Measurements from ENCODE around the gene IGF2R.

Gene IGF2R

DNA sequence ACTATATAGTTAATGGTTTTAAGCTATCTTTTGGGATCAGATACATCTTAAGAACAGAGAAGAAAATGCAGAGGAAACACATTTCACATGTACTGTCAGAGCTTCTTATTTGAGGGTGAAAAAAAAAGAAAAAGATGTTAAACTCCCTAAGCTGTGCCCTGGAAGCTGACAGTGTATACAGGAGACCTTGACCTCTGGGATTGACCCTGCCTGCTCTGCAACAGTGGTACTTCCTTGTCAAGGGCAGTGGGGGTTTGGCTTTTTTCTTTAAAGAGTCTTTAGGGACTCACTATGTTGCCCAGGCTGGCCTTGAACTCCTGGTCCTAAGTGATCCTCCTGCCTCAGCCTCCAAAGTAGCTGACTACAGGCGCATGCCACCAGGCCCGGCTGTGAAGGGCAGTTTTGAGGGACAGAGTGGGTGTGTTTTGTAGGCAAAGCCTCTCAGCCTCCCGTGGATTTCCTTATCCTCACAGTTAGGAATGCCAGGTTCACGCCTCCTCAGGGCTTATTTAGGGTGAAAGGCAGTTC is 92.1 kb downstream of the IGF2R start:
- Histone ChIP-seq H3K36me3 (ENCODE audit: control insufficient read depth, insufficient read depth, low read length) (peaks cover 41% of the 10 kb centered on the region), H3K27me3 (ENCODE audit: control insufficient read depth, insufficient read depth, low read length) (no peaks in the 10 kb centered on the region), H3K4me3 (ENCODE audit: low read depth, low read length) (no peak overlapping the region), H3K9me3 (ENCODE audit: control insufficient read depth, insufficient read depth, low read length) (no peaks in the 10 kb centered on the region), H3K9ac (ENCODE audit: low read depth, low read length) (no peak overlapping the region), H3K4me1 (ENCODE audit: control insufficient read depth, insufficient read depth, low read length) (no peaks in the 10 kb centered on the region)

DNA sequence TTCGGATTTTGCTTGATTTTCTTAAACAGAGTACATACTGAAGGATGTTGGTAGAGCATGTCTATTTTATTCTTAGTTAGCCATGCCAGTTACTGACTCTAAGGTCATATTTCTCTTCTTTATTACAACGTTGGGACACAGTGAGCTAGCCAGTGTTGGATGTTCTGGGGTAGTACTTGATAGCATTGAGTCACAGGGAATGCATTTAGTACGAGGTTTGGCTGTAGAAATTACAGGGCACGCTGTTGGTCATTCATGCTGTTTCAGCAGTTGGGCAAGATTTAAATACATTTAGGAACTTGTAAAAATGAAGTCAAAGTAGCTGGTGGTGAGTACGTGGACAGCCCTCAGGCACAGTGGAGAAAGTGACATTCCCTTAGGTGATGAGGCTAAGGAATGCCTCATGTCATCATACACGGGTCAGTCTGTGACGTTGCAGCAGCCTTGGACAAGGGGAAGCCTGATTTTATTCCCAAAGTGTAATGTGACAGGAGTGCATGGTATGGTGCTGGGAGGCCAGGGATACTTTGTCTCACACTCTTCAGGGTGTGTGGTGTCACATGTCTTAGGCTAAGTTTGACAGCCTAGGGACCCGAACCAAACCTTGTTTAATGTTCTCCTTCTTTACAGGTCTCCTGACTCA is 95.0 kb downstream of the IGF2R start:
- H3K36me3 ChIP-seq (ENCODE audit: control insufficient read depth, insufficient read depth, low read length): peaks cover 34% of the 10 kb centered on the region

DNA sequence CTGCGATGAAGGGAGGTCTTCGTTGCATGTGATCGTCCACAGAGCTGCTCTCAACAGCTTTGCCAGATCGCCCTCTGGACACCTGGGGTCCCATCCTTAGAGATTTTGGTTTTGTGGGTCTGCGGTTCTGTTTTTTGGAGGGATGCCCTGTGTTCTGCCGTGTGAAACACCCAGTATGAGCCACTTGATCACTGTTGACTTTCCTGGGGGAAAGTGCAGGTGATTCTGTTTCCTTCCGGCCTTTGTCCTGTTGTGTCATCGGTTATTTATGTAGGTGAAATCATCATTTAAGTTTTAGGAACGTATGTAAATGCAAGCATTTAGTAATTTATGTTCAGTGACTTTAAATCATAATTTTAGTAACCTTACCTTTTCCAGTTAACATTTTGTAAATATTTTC is 96.3 kb downstream of the IGF2R start:
- Histone ChIP-seq H3K9me3 (ENCODE audit: control insufficient read depth, insufficient read depth, low read length) (no peaks in the 10 kb centered on the region), H3K9ac (ENCODE audit: low read depth, low read length) (no peak overlapping the region), H3K4me1 (ENCODE audit: control insufficient read depth, insufficient read depth, low read length) (no peaks in the 10 kb centered on the region), H3K36me3 (ENCODE audit: control insufficient read depth, insufficient read depth, low read length) (peaks cover 36% of the 10 kb centered on the region), H3K27me3 (ENCODE audit: control insufficient read depth, insufficient read depth, low read length) (no peaks in the 10 kb centered on the region), H3K4me3 (ENCODE audit: low read depth, low read length) (no peak overlapping the region)

More for the DNA sequence above, 95.0 kb downstream of the IGF2R start:
- Histone ChIP-seq H3K9ac (ENCODE audit: low read depth, low read length) (no peak overlapping the region), H3K4me3 (ENCODE audit: low read depth, low read length) (no peak overlapping the region), H3K9me3 (ENCODE audit: control insufficient read depth, insufficient read depth, low read length) (no peaks in the 10 kb centered on the region), H3K27me3 (ENCODE audit: control insufficient read depth, insufficient read depth, low read length) (no peaks in the 10 kb centered on the region), H3K4me1 (ENCODE audit: control insufficient read depth, insufficient read depth, low read length) (no peaks in the 10 kb centered on the region)

DNA sequence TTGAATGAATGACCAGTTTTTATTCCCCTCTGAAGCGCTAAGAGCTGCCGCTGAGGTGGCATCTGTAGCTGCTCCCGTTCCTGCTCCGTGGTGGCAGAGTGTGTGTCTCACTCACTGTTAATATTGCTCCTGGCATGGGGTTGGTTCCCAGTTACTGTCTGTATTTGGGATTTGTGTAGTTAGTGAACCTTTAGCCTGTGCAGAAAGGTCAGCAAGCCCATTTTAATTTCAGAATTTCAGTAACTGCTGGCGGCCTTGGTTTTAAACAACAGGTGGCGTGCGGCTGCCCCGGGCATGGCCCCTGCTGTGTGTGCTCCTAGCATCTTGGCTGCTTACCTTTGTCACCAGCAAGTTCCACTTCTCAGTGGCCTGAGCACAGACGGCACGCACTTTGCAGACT is 98.7 kb downstream of the IGF2R start:
- H3K9me3 ChIP-seq (ENCODE audit: control insufficient read depth, insufficient read depth, low read length): no peaks in the 10 kb centered on the region
- H3K9ac ChIP-seq (ENCODE audit: low read depth, low read length): no peak overlapping the region
- H3K27me3 ChIP-seq (ENCODE audit: control insufficient read depth, insufficient read depth, low read length): no peaks in the 10 kb centered on the region
- H3K4me3 ChIP-seq (ENCODE audit: low read depth, low read length): no peak overlapping the region
- H3K4me1 ChIP-seq (ENCODE audit: control insufficient read depth, insufficient read depth, low read length): no peaks in the 10 kb centered on the region
- H3K36me3 ChIP-seq (ENCODE audit: control insufficient read depth, insufficient read depth, low read length): peaks cover 43% of the 10 kb centered on the region

DNA sequence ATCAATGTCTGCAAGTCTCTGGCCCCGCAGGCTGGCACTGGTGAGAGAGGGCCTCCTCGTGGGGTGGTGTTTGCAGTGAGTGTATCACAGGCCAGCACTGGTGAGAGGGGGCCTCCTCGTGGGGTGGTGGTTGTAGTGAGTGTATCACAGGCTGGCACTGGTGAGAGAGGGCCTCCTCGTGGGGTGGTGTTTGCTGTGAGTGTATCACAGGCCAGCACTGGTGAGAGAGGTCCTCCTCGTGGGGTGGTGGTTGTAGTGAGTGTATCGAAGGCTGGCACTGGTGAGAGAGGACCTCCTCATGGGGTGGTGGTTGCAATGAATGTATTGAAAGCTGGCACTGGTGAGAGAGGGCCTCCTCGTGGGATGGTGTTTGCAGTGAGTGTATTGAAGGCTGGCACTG is 99.5 kb downstream of the IGF2R start:
- no peaks in the 10 kb centered on the region for H3K4me1 ChIP-seq (ENCODE audit: control insufficient read depth, insufficient read depth, low read length)
- peaks cover 47% of the 10 kb centered on the region for H3K36me3 ChIP-seq (ENCODE audit: control insufficient read depth, insufficient read depth, low read length)
- H3K9ac ChIP-seq (ENCODE audit: low read depth, low read length): no peak overlapping the region
- no peak overlapping the region for H3K4me3 ChIP-seq (ENCODE audit: low read depth, low read length)
- no peaks in the 10 kb centered on the region for H3K27me3 ChIP-seq (ENCODE audit: control insufficient read depth, insufficient read depth, low read length)
- no peaks in the 10 kb centered on the region for H3K9me3 ChIP-seq (ENCODE audit: control insufficient read depth, insufficient read depth, low read length)

DNA sequence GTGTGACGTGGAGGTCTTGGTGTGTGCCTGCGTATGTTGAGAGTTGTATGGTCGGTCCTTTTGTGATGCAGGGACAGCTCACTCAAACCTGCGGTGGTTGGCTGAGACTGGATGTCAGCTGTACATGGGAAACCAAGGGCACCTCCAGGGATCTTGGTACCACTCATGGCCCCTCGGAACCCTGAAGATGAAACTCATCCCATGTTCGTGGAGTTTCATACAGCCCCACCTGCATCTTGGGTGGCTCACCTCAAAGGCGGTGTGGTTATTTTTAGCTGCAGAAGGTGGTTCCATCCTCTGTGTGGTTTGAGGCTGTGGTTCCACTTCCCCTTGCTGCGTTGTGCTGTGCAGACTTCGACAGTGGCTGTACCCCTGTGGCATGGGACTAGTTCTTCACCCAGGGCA is 100.2 kb downstream of the IGF2R start:
- H3K4me3 ChIP-seq (ENCODE audit: low read depth, low read length): no peak overlapping the region
- peaks cover 52% of the 10 kb centered on the region for H3K36me3 ChIP-seq (ENCODE audit: control insufficient read depth, insufficient read depth, low read length)
- no peaks in the 10 kb centered on the region for H3K27me3 ChIP-seq (ENCODE audit: control insufficient read depth, insufficient read depth, low read length)

DNA sequence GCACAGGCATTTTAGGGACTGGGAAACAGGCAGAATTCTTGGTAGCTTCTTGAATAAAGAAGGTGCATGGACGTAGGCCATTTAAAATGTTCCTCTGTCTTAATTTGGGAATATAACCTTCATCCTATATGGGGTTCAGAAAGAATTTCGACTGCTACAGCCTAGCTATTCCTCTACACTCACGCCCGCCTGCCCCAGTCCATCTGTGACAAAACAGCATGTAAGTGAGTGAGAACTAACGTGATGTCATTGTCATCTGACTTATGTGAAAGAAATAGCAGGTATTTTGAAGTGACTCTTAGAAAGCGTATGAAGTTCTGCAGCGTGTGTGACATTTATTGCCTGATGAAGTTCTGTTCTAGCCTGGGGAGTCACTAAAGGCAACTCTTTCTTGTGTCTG is 100.6 kb downstream of the IGF2R start:
- no peaks in the 10 kb centered on the region for H3K4me1 ChIP-seq (ENCODE audit: control insufficient read depth, insufficient read depth, low read length)
- no peaks in the 10 kb centered on the region for H3K9me3 ChIP-seq (ENCODE audit: control insufficient read depth, insufficient read depth, low read length)
- H3K9ac ChIP-seq (ENCODE audit: low read depth, low read length): no peak overlapping the region
- H3K4me3 ChIP-seq (ENCODE audit: low read depth, low read length): no peak overlapping the region
- peaks cover 56% of the 10 kb centered on the region for H3K36me3 ChIP-seq (ENCODE audit: control insufficient read depth, insufficient read depth, low read length)
- H3K27me3 ChIP-seq (ENCODE audit: control insufficient read depth, insufficient read depth, low read length): no peaks in the 10 kb centered on the region

More for the DNA sequence above, 100.2 kb downstream of the IGF2R start:
- H3K9me3 ChIP-seq (ENCODE audit: control insufficient read depth, insufficient read depth, low read length): no peaks in the 10 kb centered on the region
- no peaks in the 10 kb centered on the region for H3K4me1 ChIP-seq (ENCODE audit: control insufficient read depth, insufficient read depth, low read length)
- no peak overlapping the region for H3K9ac ChIP-seq (ENCODE audit: low read depth, low read length)

DNA sequence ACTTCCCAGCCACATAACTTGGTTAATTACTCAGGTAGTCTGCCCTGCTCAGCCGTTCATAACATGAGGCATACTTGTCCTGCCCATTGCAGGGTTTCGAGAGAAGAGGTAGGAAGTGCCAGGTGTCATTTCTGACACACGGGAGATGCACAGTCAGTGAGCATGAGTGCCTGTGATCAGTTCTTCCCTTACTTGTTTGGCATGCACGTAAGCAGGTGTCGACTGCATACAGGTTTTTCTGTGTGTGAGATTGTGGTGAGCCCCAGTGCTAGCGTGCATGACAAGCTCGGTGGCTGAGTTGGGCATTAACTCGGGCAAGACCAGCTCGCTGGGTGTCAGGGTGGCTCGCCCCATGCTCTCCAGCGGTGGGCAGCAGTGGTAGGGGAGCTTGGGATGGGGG is 101.5 kb downstream of the IGF2R start:
- H3K9me3 ChIP-seq (ENCODE audit: control insufficient read depth, insufficient read depth, low read length): no peaks in the 10 kb centered on the region
- no peak overlapping the region for H3K4me3 ChIP-seq (ENCODE audit: low read depth, low read length)
- peaks cover 58% of the 10 kb centered on the region for H3K36me3 ChIP-seq (ENCODE audit: control insufficient read depth, insufficient read depth, low read length)
- H3K27me3 ChIP-seq (ENCODE audit: control insufficient read depth, insufficient read depth, low read length): no peaks in the 10 kb centered on the region
- no peak overlapping the region for H3K9ac ChIP-seq (ENCODE audit: low read depth, low read length)
- H3K4me1 ChIP-seq (ENCODE audit: control insufficient read depth, insufficient read depth, low read length): no peaks in the 10 kb centered on the region

DNA sequence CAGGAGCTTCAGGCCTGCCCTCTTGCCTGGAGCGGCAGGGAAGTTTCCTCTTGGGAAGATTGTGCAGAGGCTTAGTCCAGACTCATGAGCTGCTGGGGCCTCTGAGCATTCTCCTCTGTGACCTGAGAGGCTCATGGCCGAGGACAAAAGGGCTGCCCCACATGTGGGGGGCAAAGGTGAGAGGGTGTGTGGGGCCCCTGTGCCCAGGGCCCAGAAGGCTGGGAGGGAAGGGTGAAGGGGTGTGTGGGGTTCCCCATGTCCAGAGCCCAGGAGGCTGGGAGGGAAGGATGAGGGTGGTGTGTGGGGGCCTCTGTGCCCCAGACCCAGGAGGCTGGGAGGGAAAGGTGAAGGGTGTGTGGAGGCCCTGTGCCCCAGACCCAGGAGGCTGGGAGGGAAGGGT is 101.9 kb downstream of the IGF2R start:
- Histone ChIP-seq H3K36me3 (ENCODE audit: control insufficient read depth, insufficient read depth, low read length) (peaks cover 58% of the 10 kb centered on the region), H3K9ac (ENCODE audit: low read depth, low read length) (no peak overlapping the region), H3K4me1 (ENCODE audit: control insufficient read depth, insufficient read depth, low read length) (no peaks in the 10 kb centered on the region), H3K9me3 (ENCODE audit: control insufficient read depth, insufficient read depth, low read length) (no peaks in the 10 kb centered on the region), H3K4me3 (ENCODE audit: low read depth, low read length) (no peak overlapping the region), H3K27me3 (ENCODE audit: control insufficient read depth, insufficient read depth, low read length) (no peaks in the 10 kb centered on the region)

DNA sequence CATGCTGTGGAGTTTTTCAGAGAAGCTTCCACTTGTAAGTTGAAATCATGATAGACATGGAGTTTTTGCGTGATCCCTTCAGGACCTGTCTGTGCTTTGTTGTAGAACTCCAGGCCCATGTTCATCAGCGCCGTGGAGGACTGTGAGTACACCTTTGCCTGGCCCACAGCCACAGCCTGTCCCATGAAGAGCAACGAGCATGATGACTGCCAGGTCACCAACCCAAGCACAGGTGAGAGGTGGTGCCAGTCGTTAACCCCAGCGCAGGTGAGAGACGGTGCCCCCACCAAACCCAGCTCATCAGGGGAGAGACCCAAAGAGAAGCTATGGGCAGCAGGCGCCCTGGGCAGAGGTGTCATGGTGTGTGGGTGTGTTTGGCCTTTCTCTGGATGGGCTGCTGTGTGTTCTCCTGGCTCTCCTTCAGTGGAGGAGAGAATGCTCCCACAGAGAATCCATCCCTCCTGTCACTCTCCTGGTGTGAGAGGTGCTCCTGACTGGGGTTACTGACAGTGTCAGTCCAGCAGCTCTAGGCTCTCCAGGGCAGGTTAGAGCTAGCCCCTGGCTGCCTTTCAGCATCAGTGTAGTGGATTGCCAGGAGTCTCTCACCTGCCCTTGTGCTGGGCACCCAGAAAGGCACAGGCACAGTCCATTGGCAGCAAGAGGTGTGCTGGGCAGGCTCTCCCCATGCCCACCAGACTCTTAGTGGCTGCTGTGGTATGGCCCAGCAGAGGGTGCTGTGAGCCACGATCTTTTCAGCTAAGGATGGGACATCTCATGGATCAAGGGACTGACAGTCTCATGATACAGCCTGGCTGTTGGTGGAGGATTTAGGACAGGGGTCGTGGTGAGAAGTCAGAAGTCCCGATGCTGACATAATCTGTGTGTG is 103.2 kb downstream of the IGF2R start:
- Histone ChIP-seq H3K27me3 (ENCODE audit: control insufficient read depth, insufficient read depth, low read length) (no peaks in the 10 kb centered on the region), H3K4me3 (ENCODE audit: low read depth, low read length) (no peak overlapping the region), H3K9ac (ENCODE audit: low read depth, low read length) (no peak overlapping the region), H3K36me3 (ENCODE audit: control insufficient read depth, insufficient read depth, low read length) (peaks cover 54% of the 10 kb centered on the region), H3K4me1 (ENCODE audit: control insufficient read depth, insufficient read depth, low read length) (no peaks in the 10 kb centered on the region), H3K9me3 (ENCODE audit: control insufficient read depth, insufficient read depth, low read length) (no peaks in the 10 kb centered on the region)

DNA sequence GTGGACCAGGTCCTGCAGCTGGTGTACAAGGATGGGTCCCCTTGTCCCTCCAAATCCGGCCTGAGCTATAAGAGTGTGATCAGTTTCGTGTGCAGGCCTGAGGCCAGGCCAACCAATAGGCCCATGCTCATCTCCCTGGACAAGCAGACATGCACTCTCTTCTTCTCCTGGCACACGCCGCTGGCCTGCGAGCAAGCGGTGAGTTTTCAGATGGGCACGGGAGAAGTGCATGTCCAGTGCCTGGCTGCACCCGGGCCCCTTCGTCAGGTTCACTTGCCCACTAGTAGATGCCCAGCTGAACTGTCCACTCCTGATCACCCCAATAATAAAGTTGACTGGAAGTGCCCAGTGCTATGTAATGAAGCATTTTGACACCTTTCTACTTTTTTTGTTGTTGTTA is 104.4 kb downstream of the IGF2R start:
- no peaks in the 10 kb centered on the region for H3K4me1 ChIP-seq (ENCODE audit: control insufficient read depth, insufficient read depth, low read length)

DNA sequence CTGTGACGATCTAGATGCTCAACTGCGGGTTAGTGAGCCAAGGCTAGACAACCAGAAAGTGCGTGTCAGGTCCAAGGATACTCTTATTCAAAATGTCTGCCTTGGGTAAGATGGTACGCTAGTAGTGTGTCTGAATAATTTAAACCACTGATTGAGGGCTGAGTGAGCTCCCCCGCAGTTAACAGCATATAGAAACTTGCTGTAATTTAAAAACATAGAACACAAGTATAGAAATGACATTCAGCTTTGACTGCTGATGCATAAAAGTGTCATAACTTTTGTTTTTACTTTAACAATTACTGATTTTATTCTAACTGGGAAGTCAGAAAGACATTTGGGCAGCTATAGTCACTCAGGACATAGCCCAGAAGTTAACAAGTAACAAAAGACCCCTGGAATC is 107.1 kb downstream of the IGF2R start:
- Histone ChIP-seq H3K27me3 (ENCODE audit: control insufficient read depth, insufficient read depth, low read length) (no peaks in the 10 kb centered on the region), H3K4me1 (ENCODE audit: control insufficient read depth, insufficient read depth, low read length) (no peaks in the 10 kb centered on the region), H3K9ac (ENCODE audit: low read depth, low read length) (no peak overlapping the region), H3K36me3 (ENCODE audit: control insufficient read depth, insufficient read depth, low read length) (peaks cover 67% of the 10 kb centered on the region), H3K4me3 (ENCODE audit: low read depth, low read length) (no peak overlapping the region), H3K9me3 (ENCODE audit: control insufficient read depth, insufficient read depth, low read length) (no peaks in the 10 kb centered on the region)

More for the DNA sequence above, 104.4 kb downstream of the IGF2R start:
- Histone ChIP-seq H3K9ac (ENCODE audit: low read depth, low read length) (no peak overlapping the region), H3K36me3 (ENCODE audit: control insufficient read depth, insufficient read depth, low read length) (peaks cover 61% of the 10 kb centered on the region), H3K9me3 (ENCODE audit: control insufficient read depth, insufficient read depth, low read length) (no peaks in the 10 kb centered on the region), H3K27me3 (ENCODE audit: control insufficient read depth, insufficient read depth, low read length) (no peaks in the 10 kb centered on the region), H3K4me3 (ENCODE audit: low read depth, low read length) (no peak overlapping the region)

All from iPS-15b (cell line).